H1 (cell line): ENCODE measurements around the gene KLK4. TPM values are rescaled to one million over a fixed set of nuclear protein-coding genes. Genes with fewer than 3 reads are reported as not detected.

ENCODE experiments used
- CEBPB ChIP-seq: IDR thresholded peaks from 2 replicates; pipeline ENCODE4 v1.6.1; 2012; ENCODE audit warnings: low read depth, low read length
- CTCF ChIP-seq, 3 experiments: IDR thresholded peaks; 1 replicate in 2 of 3; 2 replicates in 1 of 3; pipeline versions ENCODE4 v1.5.1 to v1.6.1; 2011; ENCODE audit warnings: low read length in 3 of 3, mild to moderate bottlenecking in 3 of 3, inconsistent platforms in 2 of 3, low read depth in 1 of 3, moderate library complexity in 1 of 3; ENCODE audit not compliant: insufficient read depth in 1 of 3; ENCODE audit errors: control extremely low read depth in 1 of 3
- RXRA ChIP-seq: IDR thresholded peaks from 2 replicates; pipeline ENCODE4 v1.6.1; 2011; ENCODE audit warnings: low read depth, mild to moderate bottlenecking, low read length, moderate library complexity; ENCODE audit not compliant: insufficient read depth
- SIRT6 ChIP-seq: IDR thresholded peaks from one replicate; pipeline ENCODE4 v1.7.1; 2012; ENCODE audit warnings: low read length, inconsistent platforms
- SUZ12 ChIP-seq: fragments of 200-600 bp; sonication (generic); IDR thresholded peaks from 2 replicates; pipeline ENCODE4 v1.6.1; 2012; ENCODE audit warnings: mild to moderate bottlenecking, inconsistent platforms, low read length, moderate library complexity, mixed read lengths
- polyA plus RNA-seq, 7 experiments: library from polyadenylated mRNA; depleted of rRNA in 3 of 7; stranded (reverse) in 5 of 7; unstranded in 2 of 7; fragments of >200 nt in 5 of 7; fragments of 200-250 nt in 2 of 7; gene quantifications; 1 replicate in 5 of 7; 2 replicates in 1 of 7; 4 replicates in 1 of 7; pipeline versions ENCODE4 v1.2.1 to v1.2.3, GENCODE V29; 2011 to 2013; ENCODE audit warnings: missing spikeins in 2 of 7, mixed read lengths in 2 of 7
- total RNA-seq: library from RNA; stranded (reverse); fragmentation: NEBNext Ultra II Directional; extraction: Animal tissue kit (Norgen Biotek cat#: 25700); gene quantifications from 2 replicates; pipeline ENCODE4 v1.2.1, GENCODE V29; 2021

Gene KLK4
- total and polyA plus RNA-seq, 2 of the 8 experiments (the other 6 are each of a cell fraction or from before 2014, with no cell fraction given) = 0.44 TPM; not detected in 1

GRCh38 chr19:50882188-50882587 is 29.0 kb downstream of the KLK4 start (continued):
- TF ChIP-seq SUZ12 (no peak), SIRT6 (no peak), RXRA (no peak), CEBPB (no peak), CTCF (IDR thresholded peaks at IDR 0.05; ENCODE audit: control extremely low read depth in 1 of 3, insufficient read depth in 1 of 3, low read depth in 1 of 3, low read length in 3 of 3) (peak in 2 of 3 experiments; percentile 14 to 19; a peak in 3 of 4 replicates)
